Stimulated activated CD4-positive, alpha-beta T cell treated with anti-CD3 and anti-CD28 coated beads, Interleukin-12 subunit alpha, Interleukin-12 subunit beta, amount 100 ng/mL, for 4 hours (primary cell): Measurements from ENCODE around the gene OR51B5.
"Not testable (repeated sequence)": the region's sequence is repeated elsewhere in the genome, so short reads cannot be mapped to it uniquely, and the experiment has no call there.

Source experiments
- DNase-seq: peaks from one replicate; pipeline ENCODE4 v3.0.0-alpha.2; 2020

OR51B5 gene, protein sequence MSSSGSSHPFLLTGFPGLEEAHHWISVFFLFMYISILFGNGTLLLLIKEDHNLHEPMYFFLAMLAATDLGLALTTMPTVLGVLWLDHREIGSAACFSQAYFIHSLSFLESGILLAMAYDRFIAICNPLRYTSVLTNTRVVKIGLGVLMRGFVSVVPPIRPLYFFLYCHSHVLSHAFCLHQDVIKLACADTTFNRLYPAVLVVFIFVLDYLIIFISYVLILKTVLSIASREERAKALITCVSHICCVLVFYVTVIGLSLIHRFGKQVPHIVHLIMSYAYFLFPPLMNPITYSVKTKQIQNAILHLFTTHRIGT

DNA sequence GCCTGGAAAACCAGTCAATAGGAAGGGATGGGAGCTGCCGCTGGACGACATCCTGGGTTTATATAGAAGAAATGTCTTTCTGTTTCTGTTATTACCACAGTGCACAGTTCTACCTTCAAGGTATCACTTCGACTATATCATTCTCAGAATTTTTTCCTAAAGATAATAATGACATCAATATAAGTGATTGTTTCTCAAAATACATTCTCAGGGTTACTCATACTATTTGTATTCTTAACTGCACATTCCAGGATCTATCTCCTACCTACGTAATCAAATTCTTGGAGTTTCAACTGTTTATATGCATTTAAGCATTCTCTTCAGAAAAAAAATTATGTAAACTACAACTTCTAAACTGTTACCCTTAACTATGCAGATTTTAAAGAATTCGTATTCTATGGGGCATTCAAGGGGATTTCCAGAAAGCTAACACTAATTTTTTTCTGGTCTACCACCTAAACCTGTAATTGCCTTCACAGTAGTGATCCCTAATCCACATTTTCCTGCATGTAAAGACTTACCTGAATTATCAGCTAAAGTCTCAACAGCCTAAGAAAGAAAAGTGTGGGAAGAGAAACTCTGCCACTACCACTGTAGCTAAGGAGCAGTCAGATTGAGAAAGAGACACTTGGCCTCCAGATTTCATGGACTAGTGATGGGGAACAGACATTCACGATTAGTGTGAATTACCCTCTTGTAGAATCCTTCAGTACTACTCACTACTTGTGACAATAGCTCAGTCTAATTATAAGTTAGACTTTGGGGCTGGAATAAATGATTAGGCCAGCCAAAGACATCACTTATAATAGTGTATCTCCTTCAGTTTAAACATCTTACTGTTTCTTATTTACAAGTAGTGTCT, at the start of gene OR51B5:
TSS of gene OR51B5 (minus strand) at position 51 of the 862 bp plus-strand sequence. CDS start at position 51, 0 bp downstream.
- DNase-seq, result no peak

DNA sequence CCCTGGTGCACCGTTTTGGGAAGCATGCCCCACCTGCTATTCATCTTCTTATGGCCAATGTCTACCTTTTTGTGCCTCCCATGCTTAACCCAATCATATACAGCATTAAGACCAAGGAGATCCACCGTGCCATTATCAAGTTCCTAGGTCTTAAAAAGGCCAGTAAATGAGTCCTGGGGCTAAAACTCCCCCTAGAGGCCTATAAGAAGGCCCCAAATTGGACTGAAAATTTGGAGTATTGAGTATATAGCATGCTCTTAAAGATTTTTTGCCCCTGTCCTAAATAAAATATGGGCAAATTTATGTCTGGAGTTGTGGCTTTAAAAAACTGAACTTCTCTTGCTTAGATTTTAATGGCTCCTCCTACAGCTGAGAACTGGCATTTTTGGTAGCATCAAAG, 46.9 kb upstream of the OR51B5 start:
- no peak for DNase-seq

GRCh38 chr11:5384335-5384734, 41.0 kb upstream of the OR51B5 start:
- DNase-seq, result no peak

- DNase-seq, result no peak
Measured at GRCh38 chr11:5383576-5383975, 40.3 kb upstream of the OR51B5 start, which contains the start of gene OR51M1. Gene OR51M1 (plus strand): TSS chr11:5383812. CDS start chr11:5389399, 5,587 bp downstream.

- peak; percentile 3 for DNase-seq
Measured at GRCh38 chr11:5380740-5381342, 37.5 kb upstream of the OR51B5 start.

GRCh38 chr11:5369789-5370188, 26.5 kb upstream of the OR51B5 start:
- no peak for DNase-seq

- no peak for DNase-seq
Measured at GRCh38 chr11:5368502-5369043, 25.2 kb upstream of the OR51B5 start.

DNA sequence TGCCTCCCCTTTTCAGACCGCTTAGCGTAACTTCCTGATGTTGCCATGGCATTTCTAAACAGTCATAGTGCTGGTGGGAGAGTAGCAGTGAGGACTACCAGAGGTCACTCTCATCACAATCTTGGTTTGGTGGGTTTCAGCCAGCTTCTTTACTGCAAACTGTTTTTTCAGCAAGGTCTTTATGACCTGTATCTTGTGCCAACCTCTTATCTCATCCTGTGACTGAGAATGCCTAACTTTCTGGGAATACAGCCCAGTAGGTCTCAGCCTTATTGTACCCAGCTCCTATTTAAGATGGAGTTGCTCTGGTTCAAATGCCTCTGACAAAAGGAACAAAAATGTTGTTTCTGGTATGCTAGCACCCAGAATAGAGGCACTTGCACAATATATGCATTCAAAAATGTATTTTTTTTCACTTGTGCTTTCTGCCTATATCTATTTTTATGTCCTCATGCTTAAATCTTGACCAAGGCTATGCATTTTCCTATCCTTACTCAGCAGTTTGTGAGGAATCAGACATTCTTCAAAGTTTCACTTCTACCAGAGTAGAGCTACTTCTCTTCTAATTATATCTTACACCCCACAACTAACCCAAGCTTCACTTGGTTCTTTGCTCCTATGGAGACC, 24.2 kb upstream of the OR51B5 start:
- no peak for DNase-seq

GRCh38 chr11:5366856-5367255, 23.5 kb upstream of the OR51B5 start:
- no peak for DNase-seq

GRCh38 chr11:5366365-5366764, 23.0 kb upstream of the OR51B5 start:
- DNase-seq, result not testable (repeated sequence)

GRCh38 chr11:5364214-5364613, 20.9 kb upstream of the OR51B5 start:
- DNase-seq, result no peak

GRCh38 chr11:5363679-5364078, 20.4 kb upstream of the OR51B5 start:
- DNase-seq, result no peak

GRCh38 chr11:5362017-5362625, 18.8 kb upstream of the OR51B5 start:
- no peak for DNase-seq

- not testable (repeated sequence) for DNase-seq
Measured at GRCh38 chr11:5356031-5356430, 12.7 kb upstream of the OR51B5 start.

DNA sequence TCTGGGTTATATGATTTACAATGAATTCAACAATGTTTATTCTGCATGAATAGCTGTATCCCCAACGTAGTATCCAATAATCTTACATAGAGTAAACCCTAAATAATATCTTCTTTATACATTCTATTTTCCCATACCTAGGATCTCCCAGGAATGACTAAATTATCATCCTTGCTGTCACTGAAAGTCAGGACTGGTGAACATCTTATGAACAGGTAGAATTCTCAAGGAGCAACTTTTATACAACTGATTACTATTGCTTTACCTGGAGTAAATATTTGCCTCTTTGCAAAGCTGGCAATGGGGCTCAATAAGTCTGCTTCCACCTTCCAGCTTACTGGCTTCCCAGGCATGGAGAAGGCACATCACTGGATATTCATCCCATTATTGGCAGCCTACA, 7.9 kb upstream of the OR51B5 start, which contains the start of gene OR51B6:
TSS of gene OR51B6 (plus strand) at position 301 of the 400 bp plus-strand sequence. CDS start at position 301, 0 bp downstream.
- no peak for DNase-seq

- DNase-seq, result no peak
Measured at GRCh38 chr11:5349550-5349949, 6.2 kb upstream of the OR51B5 start.

GRCh38 chr11:5348551-5349194, 5.3 kb upstream of the OR51B5 start:
- DNase-seq, result no peak

- DNase-seq, result no peak
Measured at GRCh38 chr11:5345831-5346230, 2.5 kb upstream of the OR51B5 start.

- no peak for DNase-seq
Measured at GRCh38 chr11:5339771-5340322, 3.5 kb downstream of the OR51B5 start.

- DNase-seq, result not testable (repeated sequence)
Measured at GRCh38 chr11:5337253-5337652, 6.1 kb downstream of the OR51B5 start.

DNA sequence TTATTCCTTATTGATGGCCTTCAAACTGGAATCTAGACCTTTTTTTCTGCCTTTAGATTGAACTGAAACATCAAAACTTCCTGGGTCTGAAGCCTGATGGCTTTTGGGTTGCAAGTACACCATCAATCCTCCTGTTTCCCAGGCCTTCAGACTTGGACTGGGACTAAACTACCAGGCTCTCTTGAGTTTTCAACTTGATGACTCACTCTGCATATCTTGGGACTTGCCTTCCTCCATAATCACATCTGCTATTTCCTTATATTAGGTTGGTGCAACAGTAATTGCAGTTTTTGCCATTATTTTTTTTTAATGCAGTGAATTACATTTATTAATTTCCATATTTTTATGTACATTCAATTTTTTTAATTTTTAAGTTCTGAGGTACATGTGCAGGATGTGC, 7.0 kb downstream of the OR51B5 start:
- DNase-seq, result no peak
